ENCODE results near the gene TEX36. TPM values are rescaled to one million over a fixed set of nuclear protein-coding genes. Genes with fewer than 3 reads are reported as not detected.

The TEX36 gene, protein sequence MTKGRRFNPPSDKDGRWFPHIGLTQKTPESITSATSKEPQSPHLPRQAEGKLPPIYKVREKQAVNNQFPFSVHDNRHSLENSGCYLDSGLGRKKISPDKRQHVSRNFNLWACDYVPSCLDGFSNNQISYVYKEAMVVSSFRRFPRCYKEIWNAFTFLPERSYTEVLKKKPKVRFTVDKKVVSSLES
- polyA plus RNA-seq (2012; rRNA removed): not detected in 2 replicates
- polyA plus RNA-seq (2012; cell fraction: cytosol; rRNA removed): not detected in 2 replicates
- polyA plus RNA-seq (2012; cell fraction: nucleus; rRNA removed): not detected in 2 replicates

DNA sequence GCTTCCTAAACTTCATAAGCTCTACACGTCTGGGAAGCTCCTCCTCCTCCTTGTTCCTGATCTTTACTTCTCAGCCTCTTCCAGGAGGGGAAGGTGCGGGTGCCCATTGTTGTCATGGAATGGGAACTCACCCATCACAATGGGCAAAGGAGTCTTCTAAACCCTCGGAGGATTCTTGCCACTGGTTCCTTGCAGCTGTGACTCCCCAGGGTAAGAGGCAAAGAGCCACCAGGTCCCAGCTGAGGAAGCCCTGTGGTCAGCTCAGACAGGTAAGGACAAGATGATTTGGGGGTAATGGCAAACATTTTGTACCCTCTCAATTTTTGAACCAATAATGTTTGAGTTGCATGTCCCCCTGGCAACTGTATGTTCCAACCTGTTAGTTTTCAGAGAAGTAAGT is at the start of gene TEX36:
TSS of gene TEX36 (minus strand) at position 101 of the 400 bp plus-strand sequence. CDS start 174 bp downstream, outside the sequence.
- no peak within 1 kb of the TSS for H3K9ac ChIP-seq
- TF ChIP-seq RFX5 (IDR thresholded peaks at IDR 0.05; ENCODE audit: low read length) (no peak), RXRA (IDR thresholded peaks at IDR 0.05; ENCODE audit: borderline replicate concordance, low read depth) (no peak), NRF1 (IDR thresholded peaks at IDR 0.05; ENCODE audit: low read depth, low read length) (no peak), CHD2 (IDR thresholded peaks at IDR 0.05; ENCODE audit: low read length, partially characterized antibody) (no peak), FOXJ3 (CRISPR knock-in tag; IDR thresholded peaks at IDR 0.05) (no peak), MEF2A (IDR thresholded peaks at IDR 0.05; ENCODE audit: borderline replicate concordance, low read depth) (no peak), FOXM1 (IDR thresholded peaks at IDR 0.05; ENCODE audit: low read depth) (no peak), YY1 (IDR thresholded peaks at IDR 0.05; ENCODE audit: low read depth) (no peak), GATA2 (CRISPR knock-in tag; IDR thresholded peaks at IDR 0.05) (no peak), EP300 (IDR thresholded peaks at IDR 0.05; ENCODE audit: borderline replicate concordance in 1 of 2, low read depth in 1 of 2, low read length in 1 of 2) (no peak), RAD21 (IDR thresholded peaks at IDR 0.05; ENCODE audit: low read length) (no peak), TEAD4 (IDR thresholded peaks at IDR 0.05; ENCODE audit: borderline replicate concordance, insufficient read depth) (no peak), FOSL2 (IDR thresholded peaks at IDR 0.05; ENCODE audit: borderline replicate concordance, low read depth) (no peak), NFIC (IDR thresholded peaks at IDR 0.05; ENCODE audit: borderline replicate concordance) (no peak), SMC3 (IDR thresholded peaks at IDR 0.05; ENCODE audit: low read depth, low read length) (no peak)
- TF ChIP-seq, protein P1, sequence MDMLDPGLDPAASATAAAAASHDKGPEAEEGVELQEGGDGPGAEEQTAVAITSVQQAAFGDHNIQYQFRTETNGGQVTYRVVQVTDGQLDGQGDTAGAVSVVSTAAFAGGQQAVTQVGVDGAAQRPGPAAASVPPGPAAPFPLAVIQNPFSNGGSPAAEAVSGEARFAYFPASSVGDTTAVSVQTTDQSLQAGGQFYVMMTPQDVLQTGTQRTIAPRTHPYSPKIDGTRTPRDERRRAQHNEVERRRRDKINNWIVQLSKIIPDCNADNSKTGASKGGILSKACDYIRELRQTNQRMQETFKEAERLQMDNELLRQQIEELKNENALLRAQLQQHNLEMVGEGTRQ (IDR thresholded peaks at IDR 0.05; ENCODE audit: borderline replicate concordance, low read depth, low read length): no peak
- TF ChIP-seq, protein P2, sequence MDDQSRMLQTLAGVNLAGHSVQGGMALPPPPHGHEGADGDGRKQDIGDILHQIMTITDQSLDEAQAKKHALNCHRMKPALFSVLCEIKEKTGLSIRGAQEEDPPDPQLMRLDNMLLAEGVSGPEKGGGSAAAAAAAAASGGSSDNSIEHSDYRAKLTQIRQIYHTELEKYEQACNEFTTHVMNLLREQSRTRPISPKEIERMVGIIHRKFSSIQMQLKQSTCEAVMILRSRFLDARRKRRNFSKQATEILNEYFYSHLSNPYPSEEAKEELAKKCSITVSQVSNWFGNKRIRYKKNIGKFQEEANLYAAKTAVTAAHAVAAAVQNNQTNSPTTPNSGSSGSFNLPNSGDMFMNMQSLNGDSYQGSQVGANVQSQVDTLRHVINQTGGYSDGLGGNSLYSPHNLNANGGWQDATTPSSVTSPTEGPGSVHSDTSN (IDR thresholded peaks at IDR 0.05): no peak
- no peaks in the 10 kb centered on the region for H3K36me3 ChIP-seq (replicated peaks in 1 of 2; ENCODE audit: control insufficient read depth in 1 of 2, insufficient read depth in 2 of 2, low read length in 1 of 2)
- H3K9me2 ChIP-seq: no peaks in the 10 kb centered on the region
- no peaks in the 10 kb centered on the region for H3K79me2 ChIP-seq (ENCODE audit: insufficient read depth)
- no peaks in the 10 kb centered on the region for H3K9me3 ChIP-seq
- no peak within 1 kb of the TSS for H2AFZ ChIP-seq (ENCODE audit: low read depth)
- ChIA-PET POLR2A (no interaction called here), CTCF (interaction anchor here (0.6 kb wide), 1 partner anchor 15 kb away, joined by 4 read pairs; no protein-coding TSS in a partner anchor)
- no peaks in the 10 kb centered on the region for H3F3A ChIP-seq (replicated peaks; ENCODE audit: insufficient read depth)
- no peaks in the 10 kb centered on the region; a peak in 1 of 4 replicates for H3K4me1 ChIP-seq (ENCODE audit: control insufficient read depth in 1 of 2, insufficient read depth in 2 of 2, low read depth in 1 of 2, low read length in 1 of 2)
- H3K27ac ChIP-seq (ENCODE audit: low read depth in 2 of 2, low read length in 1 of 2): no peak within 1 kb of the TSS
- no peaks in the 10 kb centered on the region for H3K27me3 ChIP-seq (ENCODE audit: insufficient read depth)
- H4K20me1 ChIP-seq (ENCODE audit: insufficient read depth): no peaks in the 10 kb centered on the region
- no peak for DNase-seq
- H3K4me2 ChIP-seq: no peak within 1 kb of the TSS
- WGBS (ENCODE audit: low lambda C conversion rate): 28% methylated on average over 3 of the region's 3 CpGs
- no peak within 1 kb of the TSS for H3K4me3 ChIP-seq (ENCODE audit: low read depth in 2 of 2, low read length in 1 of 2)

DNA sequence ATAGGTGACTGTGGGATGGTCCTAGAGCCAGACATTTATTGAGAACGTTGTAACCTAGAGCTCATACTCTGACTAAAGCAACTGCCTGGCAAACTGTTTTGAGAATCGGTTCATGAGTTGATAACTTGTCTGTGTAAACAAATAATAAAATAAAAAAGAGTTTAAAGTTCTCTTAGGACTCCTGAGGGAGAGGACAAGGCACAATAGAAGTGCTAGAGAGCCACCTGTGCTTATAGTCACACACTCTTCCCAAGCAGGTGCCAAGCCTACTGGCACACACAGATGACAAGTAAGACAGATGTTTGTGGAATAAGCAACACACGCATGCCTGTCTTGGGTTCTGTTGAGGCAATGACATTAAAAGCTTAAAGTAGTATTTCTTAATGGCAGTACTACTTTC is 44.5 kb upstream of the TEX36 start:
- 44% methylated on average over 3 of the region's 3 CpGs for WGBS (ENCODE audit: low lambda C conversion rate)

More for the DNA sequence above, 44.5 kb upstream of the TEX36 start:
- CTCF ChIA-PET: no interaction called here
- H3F3A ChIP-seq (replicated peaks; ENCODE audit: insufficient read depth): no peaks in the 10 kb centered on the region
- H3K27me3 ChIP-seq (ENCODE audit: insufficient read depth): no peaks in the 10 kb centered on the region
- no peaks in the 10 kb centered on the region for H3K4me1 ChIP-seq (ENCODE audit: control insufficient read depth in 1 of 2, insufficient read depth in 2 of 2, low read depth in 1 of 2, low read length in 1 of 2)
- TF ChIP-seq SIN3A (IDR thresholded peaks at IDR 0.05; ENCODE audit: borderline replicate concordance, low read depth, low read length): no peak
- no peak for DNase-seq
- H3K9ac ChIP-seq: no peak overlapping the region
- no peak overlapping the region for H3K27ac ChIP-seq (ENCODE audit: low read depth in 2 of 2, low read length in 1 of 2)
- POLR2A ChIA-PET: no interaction called here
- H3K4me3 ChIP-seq (ENCODE audit: low read depth in 2 of 2, low read length in 1 of 2): no peak overlapping the region
- H3K79me2 ChIP-seq (ENCODE audit: insufficient read depth): no peaks in the 10 kb centered on the region
- H3K4me2 ChIP-seq: no peak overlapping the region
- no peaks in the 10 kb centered on the region for H3K9me3 ChIP-seq
- no peaks in the 10 kb centered on the region for H3K9me2 ChIP-seq
- no peak overlapping the region for H2AFZ ChIP-seq (ENCODE audit: low read depth)
- peaks cover 90 to 99% of the 10 kb centered on the region in 2 experiments for H3K36me3 ChIP-seq (replicated peaks in 1 of 2; ENCODE audit: control insufficient read depth in 1 of 2, insufficient read depth in 2 of 2, low read length in 1 of 2)
- no peaks in the 10 kb centered on the region for H4K20me1 ChIP-seq (ENCODE audit: insufficient read depth)
